HL-60 (cell line): ENCODE measurements around the gene B3GNT9.

Source experiments
- GABPA ChIP-seq: IDR thresholded peaks from 2 replicates; pipeline ENCODE4 v1.6.1; 2012; ENCODE audit warnings: low read depth
- SPI1 ChIP-seq: IDR thresholded peaks from 2 replicates; pipeline ENCODE4 v1.6.1; 2012; ENCODE audit warnings: low read depth, mild to moderate bottlenecking, borderline replicate concordance
- TF ChIP-seq, protein P1 (sequence below): IDR thresholded peaks from one replicate; pipeline ENCODE4 v1.5.1; 2011; ENCODE audit warnings: low read length, control low read depth, inconsistent platforms; ENCODE audit not compliant: insufficient read depth

DNA sequence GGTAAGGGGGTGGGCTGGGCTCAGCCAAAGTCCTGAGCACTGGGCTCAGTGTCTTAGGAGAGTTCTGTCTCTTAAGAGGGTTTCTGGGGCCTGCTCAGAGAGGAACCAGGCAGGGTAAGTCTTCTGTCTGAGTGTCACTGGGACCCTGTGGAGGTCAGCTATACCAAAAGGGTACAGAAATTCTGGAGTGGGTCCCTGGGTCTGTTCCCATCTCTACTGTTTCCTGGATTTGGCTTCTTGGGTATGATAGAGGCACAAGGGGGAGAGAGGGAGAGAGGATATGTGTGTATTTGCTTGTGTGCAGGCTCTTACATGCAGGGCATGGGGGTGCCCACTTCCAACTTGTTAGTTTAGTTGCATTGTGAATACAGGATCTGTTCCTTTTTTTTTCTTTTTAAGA, 42.7 kb upstream of the B3GNT9 start:
- TF ChIP-seq GABPA = no peak
- TF ChIP-seq, protein P1, sequence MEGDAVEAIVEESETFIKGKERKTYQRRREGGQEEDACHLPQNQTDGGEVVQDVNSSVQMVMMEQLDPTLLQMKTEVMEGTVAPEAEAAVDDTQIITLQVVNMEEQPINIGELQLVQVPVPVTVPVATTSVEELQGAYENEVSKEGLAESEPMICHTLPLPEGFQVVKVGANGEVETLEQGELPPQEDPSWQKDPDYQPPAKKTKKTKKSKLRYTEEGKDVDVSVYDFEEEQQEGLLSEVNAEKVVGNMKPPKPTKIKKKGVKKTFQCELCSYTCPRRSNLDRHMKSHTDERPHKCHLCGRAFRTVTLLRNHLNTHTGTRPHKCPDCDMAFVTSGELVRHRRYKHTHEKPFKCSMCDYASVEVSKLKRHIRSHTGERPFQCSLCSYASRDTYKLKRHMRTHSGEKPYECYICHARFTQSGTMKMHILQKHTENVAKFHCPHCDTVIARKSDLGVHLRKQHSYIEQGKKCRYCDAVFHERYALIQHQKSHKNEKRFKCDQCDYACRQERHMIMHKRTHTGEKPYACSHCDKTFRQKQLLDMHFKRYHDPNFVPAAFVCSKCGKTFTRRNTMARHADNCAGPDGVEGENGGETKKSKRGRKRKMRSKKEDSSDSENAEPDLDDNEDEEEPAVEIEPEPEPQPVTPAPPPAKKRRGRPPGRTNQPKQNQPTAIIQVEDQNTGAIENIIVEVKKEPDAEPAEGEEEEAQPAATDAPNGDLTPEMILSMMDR = no peak
- TF ChIP-seq SPI1 = no peak
